HG02973 (cell line): Measurements from ENCODE around the gene PUS7.
"Not testable (repeated sequence)": the region's sequence is repeated elsewhere in the genome, so short reads cannot be mapped to it uniquely, and the experiment has no call there.

ENCODE experiments used
- ATAC-seq: cut with Tn5 transposase; IDR thresholded peaks from one replicate; pipeline ENCODE4 v1.9.1; 2021; ENCODE audit warnings: moderate library complexity; ENCODE audit not compliant: unreplicated experiment

The PUS7 gene

GRCh38 chr7:105521717-105522463, at the start of gene PUS7:
Gene PUS7, minus strand, starts transcription at chr7:105522271. Its CDS starts 13,759 bp downstream, at chr7:105508512.
- ATAC-seq, result peak; percentile 80

GRCh38 chr7:105567821-105568220, 45.8 kb upstream of the PUS7 start:
- ATAC-seq, result no peak

GRCh38 chr7:105567024-105567423, 45.0 kb upstream of the PUS7 start:
- ATAC-seq, result no peak

GRCh38 chr7:105565190-105565589, 43.1 kb upstream of the PUS7 start:
- no peak for ATAC-seq

GRCh38 chr7:105559926-105560325, 37.9 kb upstream of the PUS7 start:
- ATAC-seq, result no peak

GRCh38 chr7:105538339-105538738, 16.3 kb upstream of the PUS7 start:
- no peak for ATAC-seq

- no peak for ATAC-seq
These were observed 10.8 kb upstream of the PUS7 start for GRCh38 chr7:105532709-105533460.

- ATAC-seq, result peak; percentile 91
These were observed 10.0 kb upstream of the PUS7 start, which contains the start of gene RINT1 for GRCh38 chr7:105531792-105532671. Gene RINT1, plus strand, starts transcription at chr7:105532201. Its CDS starts 115 bp downstream, at chr7:105532316.

- ATAC-seq, result no peak
These were observed 8.5 kb upstream of the PUS7 start for GRCh38 chr7:105530546-105530945.

GRCh38 chr7:105530126-105530525, 8.1 kb upstream of the PUS7 start:
- no peak for ATAC-seq

GRCh38 chr7:105527737-105528136, 5.7 kb upstream of the PUS7 start:
- ATAC-seq, result not testable (repeated sequence)

GRCh38 chr7:105524840-105525239, 2.8 kb upstream of the PUS7 start:
- no peak for ATAC-seq

GRCh38 chr7:105524423-105524822, 2.4 kb upstream of the PUS7 start:
- ATAC-seq, result not testable (repeated sequence)

- ATAC-seq, result peak; percentile 18
These were observed 899 bp downstream of the PUS7 start for GRCh38 chr7:105521027-105521716.

GRCh38 chr7:105520620-105521019, 1.5 kb downstream of the PUS7 start:
- not testable (repeated sequence) for ATAC-seq

- no peak for ATAC-seq
These were observed 2.7 kb downstream of the PUS7 start for GRCh38 chr7:105519353-105519752.

- not testable (repeated sequence) for ATAC-seq
These were observed 6.5 kb downstream of the PUS7 start for GRCh38 chr7:105515610-105516009.

GRCh38 chr7:105512926-105513526, 9.0 kb downstream of the PUS7 start:
- no peak for ATAC-seq

GRCh38 chr7:105512415-105512814, 9.7 kb downstream of the PUS7 start:
- no peak for ATAC-seq

GRCh38 chr7:105502173-105502572, 19.9 kb downstream of the PUS7 start:
- ATAC-seq, result no peak
